HFFc6 (cell line): Measurements from ENCODE around the gene PRKD3. TPM values are rescaled to one million over a fixed set of nuclear protein-coding genes. Genes with fewer than 3 reads are reported as not detected.
"Not testable (repeated sequence)": the region's sequence is repeated elsewhere in the genome, so short reads cannot be mapped to it uniquely, and the experiment has no call there.

Experiments used
- DNase-seq: peaks from one replicate; pipeline ENCODE4 v3.0.0-alpha.2; 2018
- H3K27ac Mint-ChIP-seq: 2 replicates; pipeline ENCODE4 v1.8.0; 2020; ENCODE audit warnings: mild to moderate bottlenecking, mixed read lengths
- H3K27me3 Mint-ChIP-seq: 2 replicates; pipeline ENCODE4 v1.8.0; 2021; ENCODE audit warnings: mild to moderate bottlenecking, moderate library complexity, mixed read lengths; ENCODE audit not compliant: insufficient read depth
- H3K36me3 Mint-ChIP-seq: 2 replicates; pipeline ENCODE4 v1.8.0; 2021; ENCODE audit warnings: low read depth, mixed read lengths
- H3K4me1 Mint-ChIP-seq: 2 replicates; pipeline ENCODE4 v1.8.0; 2020; ENCODE audit warnings: low read depth, mixed read lengths
- H3K4me3 Mint-ChIP-seq: 2 replicates; pipeline ENCODE4 v1.8.0; 2020; ENCODE audit warnings: mild to moderate bottlenecking, moderate library complexity, mixed read lengths
- H3K9me3 Mint-ChIP-seq: 2 replicates; pipeline ENCODE4 v1.8.0; 2020; ENCODE audit warnings: mild to moderate bottlenecking, mixed read lengths
- CTCF ChIP-seq: fragments of 200-600 bp; sonication (generic); IDR thresholded peaks from 2 replicates; pipeline ENCODE4 v1.5.0; 2021; ENCODE audit warnings: antibody characterized with exemption, mild to moderate bottlenecking
- total RNA-seq, 6 experiments: library from RNA; stranded (reverse); fragmentation: NEBNext Ultra II Directional; extraction: Animal tissue kit (Norgen Biotek cat#: 25700); gene quantifications; 2 replicates in 1 of 6; 3 replicates in 5 of 6; pipeline ENCODE4 v1.2.3, GENCODE V29; 2021

Gene PRKD3
- total RNA-seq, 6 experiments from 2014 or later: 19.9 to 33.7 (median 27.5) TPM

GRCh38 chr2:37300146-37300545 is 24.5 kb downstream of the PRKD3 start:
- H3K36me3 Mint-ChIP-seq: peaks cover 15% of the 10 kb centered on the region
- H3K9me3 Mint-ChIP-seq: no peaks in the 10 kb centered on the region
- H3K27me3 Mint-ChIP-seq: no peaks in the 10 kb centered on the region
- DNase-seq: no peak
- H3K4me3 Mint-ChIP-seq: no peak overlapping the region
- no peak overlapping the region for H3K27ac Mint-ChIP-seq
- peaks cover 16% of the 10 kb centered on the region for H3K4me1 Mint-ChIP-seq
- TF ChIP-seq CTCF: no peak

- Mint-ChIP-seq H3K4me3 (no peak overlapping the region), H3K36me3 (peaks cover 10% of the 10 kb centered on the region), H3K27me3 (no peaks in the 10 kb centered on the region), H3K4me1 (peaks cover 16% of the 10 kb centered on the region), H3K9me3 (no peaks in the 10 kb centered on the region), H3K27ac (no peak overlapping the region)
- no peak for TF ChIP-seq CTCF
- no peak for DNase-seq
Measured at GRCh38 chr2:37297632-37298031, 27.0 kb downstream of the PRKD3 start.

- H3K27ac Mint-ChIP-seq: no peak overlapping the region; the same call in 1 of the 2 replicates
- H3K27me3 Mint-ChIP-seq: no peaks in the 10 kb centered on the region
- H3K9me3 Mint-ChIP-seq: no peaks in the 10 kb centered on the region
- peaks cover 15% of the 10 kb centered on the region for H3K36me3 Mint-ChIP-seq
- no peak overlapping the region for H3K4me3 Mint-ChIP-seq
- peaks cover 8% of the 10 kb centered on the region; the same call in 1 of the 2 replicates for H3K4me1 Mint-ChIP-seq
- TF ChIP-seq CTCF: no peak
- DNase-seq: no peak
Measured at GRCh38 chr2:37295469-37296073, 29.1 kb downstream of the PRKD3 start.

GRCh38 chr2:37294858-37295257 is 29.8 kb downstream of the PRKD3 start:
- H3K4me1 Mint-ChIP-seq, H3K9me3 Mint-ChIP-seq, H3K27ac Mint-ChIP-seq: not testable (repeated sequence)

GRCh38 chr2:37291680-37292079 is 33.0 kb downstream of the PRKD3 start:
- no peak overlapping the region for H3K4me3 Mint-ChIP-seq

More at GRCh38 chr2:37294858-37295257, 29.8 kb downstream of the PRKD3 start:
- H3K4me3 Mint-ChIP-seq, H3K27me3 Mint-ChIP-seq, DNase-seq: not testable (repeated sequence)
- peaks cover 10% of the 10 kb centered on the region for H3K36me3 Mint-ChIP-seq

More at GRCh38 chr2:37291680-37292079, 33.0 kb downstream of the PRKD3 start:
- DNase-seq: no peak
- TF ChIP-seq CTCF: no peak
- H3K27ac Mint-ChIP-seq: no peak overlapping the region
- peaks cover 5% of the 10 kb centered on the region; the same call in 1 of the 2 replicates for H3K36me3 Mint-ChIP-seq
- no peaks in the 10 kb centered on the region; the same call in 1 of the 2 replicates for H3K27me3 Mint-ChIP-seq
- peaks cover 8% of the 10 kb centered on the region; the same call in 1 of the 2 replicates for H3K4me1 Mint-ChIP-seq
- H3K9me3 Mint-ChIP-seq: no peaks in the 10 kb centered on the region
